ENCODE results near the gene TRIM44.

GRCh38 chr11:35614939-35615569 is 47.5 kb upstream of the TRIM44 start:
- TF ChIP-seq, protein P1, sequence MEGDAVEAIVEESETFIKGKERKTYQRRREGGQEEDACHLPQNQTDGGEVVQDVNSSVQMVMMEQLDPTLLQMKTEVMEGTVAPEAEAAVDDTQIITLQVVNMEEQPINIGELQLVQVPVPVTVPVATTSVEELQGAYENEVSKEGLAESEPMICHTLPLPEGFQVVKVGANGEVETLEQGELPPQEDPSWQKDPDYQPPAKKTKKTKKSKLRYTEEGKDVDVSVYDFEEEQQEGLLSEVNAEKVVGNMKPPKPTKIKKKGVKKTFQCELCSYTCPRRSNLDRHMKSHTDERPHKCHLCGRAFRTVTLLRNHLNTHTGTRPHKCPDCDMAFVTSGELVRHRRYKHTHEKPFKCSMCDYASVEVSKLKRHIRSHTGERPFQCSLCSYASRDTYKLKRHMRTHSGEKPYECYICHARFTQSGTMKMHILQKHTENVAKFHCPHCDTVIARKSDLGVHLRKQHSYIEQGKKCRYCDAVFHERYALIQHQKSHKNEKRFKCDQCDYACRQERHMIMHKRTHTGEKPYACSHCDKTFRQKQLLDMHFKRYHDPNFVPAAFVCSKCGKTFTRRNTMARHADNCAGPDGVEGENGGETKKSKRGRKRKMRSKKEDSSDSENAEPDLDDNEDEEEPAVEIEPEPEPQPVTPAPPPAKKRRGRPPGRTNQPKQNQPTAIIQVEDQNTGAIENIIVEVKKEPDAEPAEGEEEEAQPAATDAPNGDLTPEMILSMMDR (IDR thresholded peaks at IDR 0.05) = no peak
- no peak for TF ChIP-seq POLR2A (IDR thresholded peaks at IDR 0.05)

All from thyroid gland (tissue), 4 donors.